Measurements from ENCODE around the gene CSNK2B.
A peak's percentile ranks its signal among the peaks of the same experiment; 100 is the strongest.

CSNK2B gene

DNA sequence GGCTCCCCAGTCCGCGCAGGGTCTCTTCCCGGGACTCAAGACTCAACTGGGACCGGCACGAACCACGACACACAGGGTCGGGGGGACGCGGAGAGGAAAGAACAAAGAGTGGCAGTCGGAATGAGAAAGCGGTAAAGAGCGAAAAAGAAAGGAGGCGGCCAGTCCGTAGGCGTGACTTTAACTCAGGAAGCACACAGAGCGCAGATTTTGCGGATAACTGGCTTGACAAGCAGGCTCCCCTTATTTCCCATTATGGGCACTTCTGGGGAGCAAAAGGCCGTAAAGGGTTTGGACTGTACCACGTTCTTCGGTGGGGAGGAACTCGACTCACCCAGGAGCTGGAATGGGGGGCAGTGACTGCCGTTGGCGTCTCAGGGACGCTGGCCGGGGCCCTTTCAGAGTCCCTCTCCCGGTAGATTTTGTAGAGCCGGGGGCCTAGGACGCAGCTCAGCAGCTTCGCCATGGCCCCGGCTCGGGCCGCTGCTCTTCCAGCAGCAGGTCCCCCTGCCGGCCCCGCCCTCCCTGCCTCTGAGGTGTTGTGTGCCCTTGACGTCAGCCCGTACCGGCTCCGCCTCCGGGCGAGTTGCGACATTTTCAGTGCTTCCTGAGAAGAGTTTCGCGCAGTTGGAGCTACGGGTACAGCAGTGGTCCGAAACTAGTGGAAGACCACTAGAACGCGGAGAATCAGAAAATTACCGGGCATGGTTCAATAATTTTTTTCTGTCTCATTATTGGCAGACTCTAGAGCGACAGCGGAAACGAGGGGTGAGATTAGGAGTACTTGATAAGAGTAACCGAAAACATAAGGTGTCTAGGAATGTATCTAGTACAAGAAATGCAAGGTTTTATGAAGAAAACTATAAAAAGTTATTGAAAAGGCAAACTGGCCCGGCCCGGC, 37.2 kb downstream of the CSNK2B start, which contains the start of gene ABHD16A (continued):
- TF ChIP-seq ZNF561 (tag by site-specific recombination; IDR thresholded peaks at IDR 0.05; ENCODE audit: borderline replicate concordance) (peak; percentile 70; the same call in 1 of the 2 replicates), ZBTB8A (tag by site-specific recombination; IDR thresholded peaks at IDR 0.05) (0 out of 2 replicates have a peak, but pooled peaks have one; percentile 30), ZBTB17 (tag by site-specific recombination; IDR thresholded peaks at IDR 0.05) (peak; percentile 96), ZNF324 (tag by site-specific recombination; IDR thresholded peaks at IDR 0.05) (peak; percentile 57; the same call in 1 of the 2 replicates), SP3 (tag by site-specific recombination; IDR thresholded peaks at IDR 0.05) (peak; percentile 70), ZNF660 (tag by site-specific recombination; IDR thresholded peaks at IDR 0.05) (peak; percentile 81), ZNF501 (tag by site-specific recombination; IDR thresholded peaks at IDR 0.05) (peak; percentile 79; the same call in 1 of the 2 replicates), ZNF335 (tag by site-specific recombination; conservative IDR thresholded peaks at IDR 0.05) (peak; percentile 88), GLIS2 (tag by site-specific recombination; IDR thresholded peaks at IDR 0.05) (0 out of 2 replicates have a peak, but pooled peaks have one; percentile 33), ZXDB (tag by site-specific recombination; IDR thresholded peaks at IDR 0.05) (peak; percentile 76; the same call in 1 of the 2 replicates), KLF16 (tag by site-specific recombination; IDR thresholded peaks at IDR 0.05) (peak; percentile 58; the same call in 1 of the 2 replicates), OSR2 (tag by site-specific recombination; IDR thresholded peaks at IDR 0.05) (peak; percentile 36), ZBTB48 (tag by site-specific recombination; IDR thresholded peaks at IDR 0.05) (peak; percentile 50; the same call in 1 of the 2 replicates), ZNF433 (tag by site-specific recombination; IDR thresholded peaks at IDR 0.05; ENCODE audit: low read depth) (no peak), SCRT2 (tag by site-specific recombination; IDR thresholded peaks at IDR 0.05) (peak; percentile 85), KLF9 (tag by site-specific recombination; IDR thresholded peaks at IDR 0.05; ENCODE audit: low read depth) (peak; percentile 82), ZNF776 (tag by site-specific recombination; IDR thresholded peaks at IDR 0.05; ENCODE audit: borderline replicate concordance) (no peak), ZBTB21 (tag by site-specific recombination; IDR thresholded peaks at IDR 0.05) (peak; percentile 95), ZFP37 (tag by site-specific recombination; IDR thresholded peaks at IDR 0.05) (0 out of 2 replicates have a peak, but pooled peaks have one; percentile 67), ZNF600 (tag by site-specific recombination; IDR thresholded peaks at IDR 0.05) (peak; percentile 25; the same call in 1 of the 2 replicates), KLF10 (tag by site-specific recombination; IDR thresholded peaks at IDR 0.05) (peak; percentile 80), SP2 (tag by site-specific recombination; IDR thresholded peaks at IDR 0.05) (peak; percentile 53), ZNF626 (tag by site-specific recombination; IDR thresholded peaks at IDR 0.05) (no peak), MZF1 (tag by site-specific recombination; IDR thresholded peaks at IDR 0.05; ENCODE audit: borderline replicate concordance) (0 out of 2 replicates have a peak, but pooled peaks have one; percentile 48)
- TF ChIP-seq, protein P1, sequence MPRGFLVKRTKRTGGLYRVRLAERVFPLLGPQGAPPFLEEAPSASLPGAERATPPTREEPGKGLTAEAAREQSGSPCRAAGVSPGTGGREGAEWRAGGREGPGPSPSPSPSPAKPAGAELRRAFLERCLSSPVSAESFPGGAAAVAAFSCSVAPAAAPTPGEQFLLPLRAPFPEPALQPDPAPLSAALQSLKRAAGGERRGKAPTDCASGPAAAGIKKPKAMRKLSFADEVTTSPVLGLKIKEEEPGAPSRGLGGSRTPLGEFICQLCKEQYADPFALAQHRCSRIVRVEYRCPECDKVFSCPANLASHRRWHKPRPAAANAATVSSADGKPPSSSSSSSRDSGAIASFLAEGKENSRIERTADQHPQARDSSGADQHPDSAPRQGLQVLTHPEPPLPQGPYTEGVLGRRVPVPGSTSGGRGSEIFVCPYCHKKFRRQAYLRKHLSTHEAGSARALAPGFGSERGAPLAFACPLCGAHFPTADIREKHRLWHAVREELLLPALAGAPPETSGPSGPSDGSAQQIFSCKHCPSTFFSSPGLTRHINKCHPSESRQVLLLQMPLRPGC (tag by site-specific recombination; IDR thresholded peaks at IDR 0.05), result peak; percentile 30; the same call in 1 of the 2 replicates
- TF ChIP-seq, protein P2, sequence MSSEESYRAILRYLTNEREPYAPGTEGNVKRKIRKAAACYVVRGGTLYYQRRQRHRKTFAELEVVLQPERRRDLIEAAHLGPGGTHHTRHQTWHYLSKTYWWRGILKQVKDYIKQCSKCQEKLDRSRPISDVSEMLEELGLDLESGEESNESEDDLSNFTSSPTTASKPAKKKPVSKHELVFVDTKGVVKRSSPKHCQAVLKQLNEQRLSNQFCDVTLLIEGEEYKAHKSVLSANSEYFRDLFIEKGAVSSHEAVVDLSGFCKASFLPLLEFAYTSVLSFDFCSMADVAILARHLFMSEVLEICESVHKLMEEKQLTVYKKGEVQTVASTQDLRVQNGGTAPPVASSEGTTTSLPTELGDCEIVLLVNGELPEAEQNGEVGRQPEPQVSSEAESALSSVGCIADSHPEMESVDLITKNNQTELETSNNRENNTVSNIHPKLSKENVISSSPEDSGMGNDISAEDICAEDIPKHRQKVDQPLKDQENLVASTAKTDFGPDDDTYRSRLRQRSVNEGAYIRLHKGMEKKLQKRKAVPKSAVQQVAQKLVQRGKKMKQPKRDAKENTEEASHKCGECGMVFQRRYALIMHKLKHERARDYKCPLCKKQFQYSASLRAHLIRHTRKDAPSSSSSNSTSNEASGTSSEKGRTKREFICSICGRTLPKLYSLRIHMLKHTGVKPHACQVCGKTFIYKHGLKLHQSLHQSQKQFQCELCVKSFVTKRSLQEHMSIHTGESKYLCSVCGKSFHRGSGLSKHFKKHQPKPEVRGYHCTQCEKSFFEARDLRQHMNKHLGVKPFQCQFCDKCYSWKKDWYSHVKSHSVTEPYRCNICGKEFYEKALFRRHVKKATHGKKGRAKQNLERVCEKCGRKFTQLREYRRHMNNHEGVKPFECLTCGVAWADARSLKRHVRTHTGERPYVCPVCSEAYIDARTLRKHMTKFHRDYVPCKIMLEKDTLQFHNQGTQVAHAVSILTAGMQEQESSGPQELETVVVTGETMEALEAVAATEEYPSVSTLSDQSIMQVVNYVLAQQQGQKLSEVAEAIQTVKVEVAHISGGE (tag by site-specific recombination; conservative IDR thresholded peaks at IDR 0.05; ENCODE audit: low read depth), result peak; percentile 33
- TF ChIP-seq, protein P3, sequence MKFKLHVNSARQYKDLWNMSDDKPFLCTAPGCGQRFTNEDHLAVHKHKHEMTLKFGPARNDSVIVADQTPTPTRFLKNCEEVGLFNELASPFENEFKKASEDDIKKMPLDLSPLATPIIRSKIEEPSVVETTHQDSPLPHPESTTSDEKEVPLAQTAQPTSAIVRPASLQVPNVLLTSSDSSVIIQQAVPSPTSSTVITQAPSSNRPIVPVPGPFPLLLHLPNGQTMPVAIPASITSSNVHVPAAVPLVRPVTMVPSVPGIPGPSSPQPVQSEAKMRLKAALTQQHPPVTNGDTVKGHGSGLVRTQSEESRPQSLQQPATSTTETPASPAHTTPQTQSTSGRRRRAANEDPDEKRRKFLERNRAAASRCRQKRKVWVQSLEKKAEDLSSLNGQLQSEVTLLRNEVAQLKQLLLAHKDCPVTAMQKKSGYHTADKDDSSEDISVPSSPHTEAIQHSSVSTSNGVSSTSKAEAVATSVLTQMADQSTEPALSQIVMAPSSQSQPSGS (tag by site-specific recombination; IDR thresholded peaks at IDR 0.05; ENCODE audit: low read depth), result peak; percentile 83
- TF ChIP-seq, protein P4, sequence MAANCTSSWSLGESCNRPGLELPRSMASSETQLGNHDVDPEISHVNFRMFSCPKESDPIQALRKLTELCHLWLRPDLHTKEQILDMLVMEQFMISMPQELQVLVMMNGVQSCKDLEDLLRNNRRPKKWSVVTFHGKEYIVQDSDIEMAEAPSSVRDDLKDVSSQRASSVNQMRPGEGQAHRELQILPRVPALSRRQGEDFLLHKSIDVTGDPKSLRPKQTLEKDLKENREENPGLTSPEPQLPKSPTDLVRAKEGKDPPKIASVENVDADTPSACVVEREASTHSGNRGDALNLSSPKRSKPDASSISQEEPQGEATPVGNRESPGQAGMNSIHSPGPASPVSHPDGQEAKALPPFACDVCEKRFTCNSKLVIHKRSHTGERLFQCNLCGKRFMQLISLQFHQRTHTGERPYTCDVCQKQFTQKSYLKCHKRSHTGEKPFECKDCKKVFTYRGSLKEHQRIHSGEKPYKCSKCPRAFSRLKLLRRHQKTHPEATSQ (tag by site-specific recombination; IDR thresholded peaks at IDR 0.05), result peak; percentile 67; the same call in 1 of the 2 replicates
- TF ChIP-seq, protein P5, sequence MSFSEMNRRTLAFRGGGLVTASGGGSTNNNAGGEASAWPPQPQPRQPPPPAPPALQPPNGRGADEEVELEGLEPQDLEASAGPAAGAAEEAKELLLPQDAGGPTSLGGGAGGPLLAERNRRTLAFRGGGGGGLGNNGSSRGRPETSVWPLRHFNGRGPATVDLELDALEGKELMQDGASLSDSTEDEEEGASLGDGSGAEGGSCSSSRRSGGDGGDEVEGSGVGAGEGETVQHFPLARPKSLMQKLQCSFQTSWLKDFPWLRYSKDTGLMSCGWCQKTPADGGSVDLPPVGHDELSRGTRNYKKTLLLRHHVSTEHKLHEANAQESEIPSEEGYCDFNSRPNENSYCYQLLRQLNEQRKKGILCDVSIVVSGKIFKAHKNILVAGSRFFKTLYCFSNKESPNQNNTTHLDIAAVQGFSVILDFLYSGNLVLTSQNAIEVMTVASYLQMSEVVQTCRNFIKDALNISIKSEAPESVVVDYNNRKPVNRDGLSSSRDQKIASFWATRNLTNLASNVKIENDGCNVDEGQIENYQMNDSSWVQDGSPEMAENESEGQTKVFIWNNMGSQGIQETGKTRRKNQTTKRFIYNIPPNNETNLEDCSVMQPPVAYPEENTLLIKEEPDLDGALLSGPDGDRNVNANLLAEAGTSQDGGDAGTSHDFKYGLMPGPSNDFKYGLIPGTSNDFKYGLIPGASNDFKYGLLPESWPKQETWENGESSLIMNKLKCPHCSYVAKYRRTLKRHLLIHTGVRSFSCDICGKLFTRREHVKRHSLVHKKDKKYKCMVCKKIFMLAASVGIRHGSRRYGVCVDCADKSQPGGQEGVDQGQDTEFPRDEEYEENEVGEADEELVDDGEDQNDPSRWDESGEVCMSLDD (tag by site-specific recombination; IDR thresholded peaks at IDR 0.05), result 0 out of 2 replicates have a peak, but pooled peaks have one; percentile 39
